ENCODE measurements around the gene CDH13. TPM values are rescaled to one million over a fixed set of nuclear protein-coding genes. Genes with fewer than 3 reads are reported as not detected.

CDH13 gene
- total and polyA plus RNA-seq, 2 experiments from 2014 or later, result 1.6 to 4.4 TPM

- Histone ChIP-seq H3K4me2 (no peak overlapping the region), H3K79me2 (replicated peaks; ENCODE audit: insufficient read depth) (no peaks in the 10 kb centered on the region), H4K20me1 (replicated peaks; ENCODE audit: insufficient read depth) (no peaks in the 10 kb centered on the region), H3K9me2 (ENCODE audit: insufficient read depth) (no peaks in the 10 kb centered on the region), H3K27ac (ENCODE audit: low read depth) (no peak overlapping the region), H3K4me3 (no peak overlapping the region), H2AFZ (no peak overlapping the region), H3F3A (replicated peaks; ENCODE audit: low read depth) (no peaks in the 10 kb centered on the region), H3K4me1 (ENCODE audit: insufficient read depth) (no peaks in the 10 kb centered on the region), H3K27me3 (ENCODE audit: insufficient read depth) (no peaks in the 10 kb centered on the region), H3K36me3 (ENCODE audit: insufficient read depth) (no peaks in the 10 kb centered on the region)
- H3K4me1 Mint-ChIP-seq, result no peaks in the 10 kb centered on the region
- H3K9me3 Mint-ChIP-seq, result peaks cover 14% of the 10 kb centered on the region
- no peak for TF ChIP-seq CREB1 (CRISPR knock-in tag; IDR thresholded peaks at IDR 0.05; ENCODE audit: low read depth)
- TF ChIP-seq REST (IDR thresholded peaks at IDR 0.05; ENCODE audit: unreplicated experiment), result no peak
- no peak for TF ChIP-seq STAT1 (IDR thresholded peaks at IDR 0.05; ENCODE audit: unreplicated experiment)
- TF ChIP-seq POLR2AphosphoS5 (IDR thresholded peaks at IDR 0.05; ENCODE audit: low read depth), result no peak
- no peak for TF ChIP-seq ETS1 (IDR thresholded peaks at IDR 0.05)
- no peak for TF ChIP-seq CTCF (conservative IDR thresholded peaks at IDR 0.05; ENCODE audit: low read depth in 2 of 2)
- no peak for TF ChIP-seq NANOG (IDR thresholded peaks at IDR 0.05; ENCODE audit: borderline replicate concordance)
- TF ChIP-seq JUNB (IDR thresholded peaks at IDR 0.05; ENCODE audit: unreplicated experiment), result no peak
- no peak for TF ChIP-seq ZNF331 (CRISPR knock-in tag; IDR thresholded peaks at IDR 0.05; ENCODE audit: low read depth)
- TF ChIP-seq ZNF114 (CRISPR knock-in tag; IDR thresholded peaks at IDR 0.05), result no peak
- TF ChIP-seq ZNF462 (CRISPR knock-in tag; IDR thresholded peaks at IDR 0.05), result no peak
- TF ChIP-seq EZH2 (IDR thresholded peaks at IDR 0.05; ENCODE audit: low read depth, unreplicated experiment), result no peak
- TF ChIP-seq EZH2phosphoT487 (IDR thresholded peaks at IDR 0.05; ENCODE audit: unreplicated experiment), result no peak
- no peak overlapping the region for H3K4me3 Mint-ChIP-seq
- no peak overlapping the region for H3K27ac Mint-ChIP-seq
- peaks cover 3% of the 10 kb centered on the region; the same call in 1 of the 3 replicates for H3K36me3 Mint-ChIP-seq (ENCODE audit: low read depth)
- ATAC-seq (no peak), DNase-seq (ENCODE audit: low spot score) (no peak)
- no peaks in the 10 kb centered on the region for H3K27me3 Mint-ChIP-seq (ENCODE audit: insufficient read depth, low read depth, poor library complexity)
Observed at GRCh38 chr16:83392743-83393142, 766.0 kb downstream of the CDH13 start.

Data from GM23338 (cell line).